ENCODE measurements around the gene ZBTB43. TPM values are rescaled to one million over a fixed set of nuclear protein-coding genes. Genes with fewer than 3 reads are reported as not detected.
A peak's percentile ranks its signal among the peaks of the same experiment; 100 is the strongest.

ZBTB43 gene
- total and polyA plus RNA-seq, 2 experiments from 2014 or later = 9.7 to 11.8 TPM

DNA sequence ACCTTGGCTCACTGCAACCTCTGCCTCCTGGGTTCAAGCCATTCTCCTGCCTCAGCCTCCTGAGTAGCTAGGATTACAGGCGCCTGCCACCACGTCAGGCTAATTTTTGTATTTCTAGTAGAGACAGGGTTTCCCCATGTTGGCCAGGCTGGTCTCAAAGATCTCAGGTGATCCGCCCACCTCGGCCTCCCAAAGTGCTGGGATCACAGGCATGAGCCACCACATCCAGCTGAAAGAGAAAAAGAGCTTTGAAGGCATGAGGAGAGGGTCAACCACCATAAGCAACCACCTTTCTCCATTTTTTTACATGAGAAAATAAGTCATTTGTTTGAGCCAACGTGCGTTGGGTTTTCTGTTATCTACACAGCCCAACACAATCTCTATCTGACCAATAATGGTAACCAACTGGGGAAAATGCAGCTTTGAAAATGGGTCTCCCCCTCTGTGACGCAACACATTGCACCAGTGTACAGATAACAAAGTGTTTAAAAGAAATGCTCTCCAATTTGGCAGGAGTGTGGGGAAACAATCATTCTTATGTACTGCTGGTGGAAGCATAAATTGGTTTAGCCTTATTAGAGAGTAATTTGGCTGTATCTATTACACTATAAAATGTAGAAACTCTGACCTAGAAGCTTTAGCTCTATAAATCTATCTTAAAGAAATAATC lies 45.8 kb upstream of the ZBTB43 start (continued):
- TF ChIP-seq REST (IDR thresholded peaks at IDR 0.05; ENCODE audit: unreplicated experiment) (no peak), CREB1 (CRISPR knock-in tag; IDR thresholded peaks at IDR 0.05; ENCODE audit: low read depth) (no peak), EZH2phosphoT487 (IDR thresholded peaks at IDR 0.05; ENCODE audit: unreplicated experiment) (no peak), ZNF114 (CRISPR knock-in tag; IDR thresholded peaks at IDR 0.05) (no peak)

- H3K4me1 ChIP-seq (ENCODE audit: insufficient read depth) = no peaks in the 10 kb centered on the region
- no peak overlapping the region for H3K4me3 ChIP-seq
- H3F3A ChIP-seq (replicated peaks; ENCODE audit: low read depth) = no peaks in the 10 kb centered on the region
- ATAC-seq (no peak), DNase-seq (ENCODE audit: low spot score) (no peak)
- H3K27me3 Mint-ChIP-seq (ENCODE audit: insufficient read depth, low read depth, poor library complexity) = peaks cover 4% of the 10 kb centered on the region
- peak overlapping the region; percentile 10; the same call in 1 of the 2 replicates for H2AFZ ChIP-seq
- H3K27ac ChIP-seq (ENCODE audit: low read depth) = no peak overlapping the region
- H3K36me3 Mint-ChIP-seq (ENCODE audit: low read depth) = no peaks in the 10 kb centered on the region
- H4K20me1 ChIP-seq (replicated peaks; ENCODE audit: insufficient read depth) = no peaks in the 10 kb centered on the region
- H3K79me2 ChIP-seq (replicated peaks; ENCODE audit: insufficient read depth) = no peaks in the 10 kb centered on the region
- no peaks in the 10 kb centered on the region for H3K9me3 Mint-ChIP-seq
- H3K9me2 ChIP-seq (ENCODE audit: insufficient read depth) = no peaks in the 10 kb centered on the region
- no peaks in the 10 kb centered on the region for H3K36me3 ChIP-seq (ENCODE audit: insufficient read depth)
- H3K4me3 Mint-ChIP-seq = no peak overlapping the region
- H3K27me3 ChIP-seq (ENCODE audit: insufficient read depth) = no peaks in the 10 kb centered on the region
- H3K4me2 ChIP-seq = no peak overlapping the region
- H3K4me1 Mint-ChIP-seq = no peaks in the 10 kb centered on the region
- H3K27ac Mint-ChIP-seq = no peak overlapping the region
- TF ChIP-seq STAT1 (IDR thresholded peaks at IDR 0.05; ENCODE audit: unreplicated experiment) = no peak
- TF ChIP-seq REST (IDR thresholded peaks at IDR 0.05; ENCODE audit: unreplicated experiment) = no peak
- TF ChIP-seq EZH2phosphoT487 (IDR thresholded peaks at IDR 0.05; ENCODE audit: unreplicated experiment) = no peak
- TF ChIP-seq, protein P1, sequence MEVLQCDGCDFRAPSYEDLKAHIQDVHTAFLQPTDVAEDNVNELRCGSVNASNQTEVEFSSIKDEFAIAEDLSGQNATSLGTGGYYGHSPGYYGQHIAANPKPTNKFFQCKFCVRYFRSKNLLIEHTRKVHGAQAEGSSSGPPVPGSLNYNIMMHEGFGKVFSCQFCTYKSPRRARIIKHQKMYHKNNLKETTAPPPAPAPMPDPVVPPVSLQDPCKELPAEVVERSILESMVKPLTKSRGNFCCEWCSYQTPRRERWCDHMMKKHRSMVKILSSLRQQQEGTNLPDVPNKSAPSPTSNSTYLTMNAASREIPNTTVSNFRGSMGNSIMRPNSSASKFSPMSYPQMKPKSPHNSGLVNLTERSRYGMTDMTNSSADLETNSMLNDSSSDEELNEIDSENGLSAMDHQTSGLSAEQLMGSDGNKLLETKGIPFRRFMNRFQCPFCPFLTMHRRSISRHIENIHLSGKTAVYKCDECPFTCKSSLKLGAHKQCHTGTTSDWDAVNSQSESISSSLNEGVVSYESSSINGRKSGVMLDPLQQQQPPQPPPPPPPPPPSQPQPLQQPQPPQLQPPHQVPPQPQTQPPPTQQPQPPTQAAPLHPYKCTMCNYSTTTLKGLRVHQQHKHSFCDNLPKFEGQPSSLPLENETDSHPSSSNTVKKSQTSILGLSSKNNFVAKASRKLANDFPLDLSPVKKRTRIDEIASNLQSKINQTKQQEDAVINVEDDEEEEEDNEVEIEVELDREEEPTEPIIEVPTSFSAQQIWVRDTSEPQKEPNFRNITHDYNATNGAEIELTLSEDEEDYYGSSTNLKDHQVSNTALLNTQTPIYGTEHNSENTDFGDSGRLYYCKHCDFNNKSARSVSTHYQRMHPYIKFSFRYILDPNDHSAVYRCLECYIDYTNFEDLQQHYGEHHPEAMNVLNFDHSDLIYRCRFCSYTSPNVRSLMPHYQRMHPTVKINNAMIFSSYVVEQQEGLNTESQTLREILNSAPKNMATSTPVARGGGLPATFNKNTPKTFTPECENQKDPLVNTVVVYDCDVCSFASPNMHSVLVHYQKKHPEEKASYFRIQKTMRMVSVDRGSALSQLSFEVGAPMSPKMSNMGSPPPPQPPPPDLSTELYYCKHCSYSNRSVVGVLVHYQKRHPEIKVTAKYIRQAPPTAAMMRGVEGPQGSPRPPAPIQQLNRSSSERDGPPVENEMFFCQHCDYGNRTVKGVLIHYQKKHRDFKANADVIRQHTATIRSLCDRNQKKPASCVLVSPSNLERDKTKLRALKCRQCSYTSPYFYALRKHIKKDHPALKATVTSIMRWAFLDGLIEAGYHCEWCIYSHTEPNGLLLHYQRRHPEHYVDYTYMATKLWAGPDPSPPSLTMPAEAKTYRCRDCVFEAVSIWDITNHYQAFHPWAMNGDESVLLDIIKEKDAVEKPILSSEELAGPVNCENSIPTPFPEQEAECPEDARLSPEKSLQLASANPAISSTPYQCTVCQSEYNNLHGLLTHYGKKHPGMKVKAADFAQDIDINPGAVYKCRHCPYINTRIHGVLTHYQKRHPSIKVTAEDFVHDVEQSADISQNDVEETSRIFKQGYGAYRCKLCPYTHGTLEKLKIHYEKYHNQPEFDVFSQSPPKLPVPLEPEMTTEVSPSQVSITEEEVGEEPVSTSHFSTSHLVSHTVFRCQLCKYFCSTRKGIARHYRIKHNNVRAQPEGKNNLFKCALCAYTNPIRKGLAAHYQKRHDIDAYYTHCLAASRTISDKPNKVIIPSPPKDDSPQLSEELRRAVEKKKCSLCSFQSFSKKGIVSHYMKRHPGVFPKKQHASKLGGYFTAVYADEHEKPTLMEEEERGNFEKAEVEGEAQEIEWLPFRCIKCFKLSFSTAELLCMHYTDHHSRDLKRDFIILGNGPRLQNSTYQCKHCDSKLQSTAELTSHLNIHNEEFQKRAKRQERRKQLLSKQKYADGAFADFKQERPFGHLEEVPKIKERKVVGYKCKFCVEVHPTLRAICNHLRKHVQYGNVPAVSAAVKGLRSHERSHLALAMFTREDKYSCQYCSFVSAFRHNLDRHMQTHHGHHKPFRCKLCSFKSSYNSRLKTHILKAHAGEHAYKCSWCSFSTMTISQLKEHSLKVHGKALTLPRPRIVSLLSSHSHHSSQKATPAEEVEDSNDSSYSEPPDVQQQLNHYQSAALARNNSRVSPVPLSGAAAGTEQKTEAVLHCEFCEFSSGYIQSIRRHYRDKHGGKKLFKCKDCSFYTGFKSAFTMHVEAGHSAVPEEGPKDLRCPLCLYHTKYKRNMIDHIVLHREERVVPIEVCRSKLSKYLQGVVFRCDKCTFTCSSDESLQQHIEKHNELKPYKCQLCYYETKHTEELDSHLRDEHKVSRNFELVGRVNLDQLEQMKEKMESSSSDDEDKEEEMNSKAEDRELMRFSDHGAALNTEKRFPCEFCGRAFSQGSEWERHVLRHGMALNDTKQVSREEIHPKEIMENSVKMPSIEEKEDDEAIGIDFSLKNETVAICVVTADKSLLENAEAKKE (CRISPR knock-in tag; IDR thresholded peaks at IDR 0.05) = no peak
- TF ChIP-seq CTCF (conservative IDR thresholded peaks at IDR 0.05; ENCODE audit: low read depth in 2 of 2) = no peak
- TF ChIP-seq CREB1 (CRISPR knock-in tag; IDR thresholded peaks at IDR 0.05; ENCODE audit: low read depth) = no peak
Measured at GRCh38 chr9:126761274-126761673, 43.6 kb upstream of the ZBTB43 start.

Data from GM23338 (cell line).